Muscle layer of duodenum (tissue), 2 donors: Measurements from ENCODE around the gene INPP5A.

ENCODE experiments used
- H3K27ac ChIP-seq: one replicate; pipeline ENCODE4 v1.7.0; 2013; ENCODE audit warnings: mild to moderate bottlenecking, low read length
- H3K27me3 ChIP-seq: one replicate; pipeline ENCODE4 v1.7.0; 2013; ENCODE audit warnings: low read depth, mild to moderate bottlenecking, control low read depth, low read length
- H3K36me3 ChIP-seq, 2 donors: one replicate each; pipeline ENCODE4 v1.7.0; 2013; ENCODE audit warnings: low read length in 2 of 2, control low read depth in 1 of 2, mild to moderate bottlenecking in 1 of 2; ENCODE audit not compliant: insufficient read depth in 2 of 2, control insufficient read depth in 1 of 2
- H3K4me1 ChIP-seq, 2 donors: one replicate each; pipeline ENCODE4 v1.7.0; 2013; ENCODE audit warnings: low read length in 2 of 2, mild to moderate bottlenecking in 2 of 2, control low read depth in 1 of 2, moderate library complexity in 1 of 2; ENCODE audit not compliant: insufficient read depth in 2 of 2, control insufficient read depth in 1 of 2
- H3K4me3 ChIP-seq, 2 donors: one replicate each; pipeline ENCODE4 v1.7.0; 2013; ENCODE audit warnings: low read length in 2 of 2, low read depth in 1 of 2, mild to moderate bottlenecking in 1 of 2
- H3K9me3 ChIP-seq, 2 donors: one replicate each; pipeline ENCODE4 v1.7.0; 2013; ENCODE audit warnings: low read length in 2 of 2, control low read depth in 1 of 2, mild to moderate bottlenecking in 1 of 2; ENCODE audit not compliant: control insufficient read depth in 1 of 2
- donor health status: healthy.

Gene INPP5A

GRCh38 chr10:132809232-132810140 is 271.9 kb downstream of the INPP5A start:
- Histone ChIP-seq H3K4me3 (no peak overlapping the region), H3K9me3 (no peaks in the 10 kb centered on the region), H3K4me1 (no peaks in the 10 kb centered on the region), H3K27ac (no peak overlapping the region), H3K36me3 (no peaks in the 10 kb centered on the region), H3K27me3 (no peaks in the 10 kb centered on the region)

- no peaks in the 10 kb centered on the region for H3K27me3 ChIP-seq
- H3K9me3 ChIP-seq = no peaks in the 10 kb centered on the region
- no peak overlapping the region for H3K27ac ChIP-seq
- H3K4me1 ChIP-seq = no peaks in the 10 kb centered on the region
- no peak overlapping the region for H3K4me3 ChIP-seq
- no peaks in the 10 kb centered on the region for H3K36me3 ChIP-seq
Observed at GRCh38 chr10:132810141-132810806, 272.7 kb downstream of the INPP5A start.

- H3K9me3 ChIP-seq = no peaks in the 10 kb centered on the region
- H3K27me3 ChIP-seq = no peaks in the 10 kb centered on the region
- H3K4me3 ChIP-seq = no peak overlapping the region
- no peaks in the 10 kb centered on the region for H3K36me3 ChIP-seq
- H3K4me1 ChIP-seq = no peaks in the 10 kb centered on the region
- H3K27ac ChIP-seq = no peak overlapping the region
Observed at GRCh38 chr10:132810807-132811700, 273.5 kb downstream of the INPP5A start.

GRCh38 chr10:132811891-132812481 is 274.4 kb downstream of the INPP5A start:
- Histone ChIP-seq H3K36me3 (no peaks in the 10 kb centered on the region), H3K4me3 (no peak overlapping the region), H3K4me1 (no peaks in the 10 kb centered on the region), H3K27me3 (no peaks in the 10 kb centered on the region), H3K27ac (no peak overlapping the region), H3K9me3 (no peaks in the 10 kb centered on the region)

- H3K4me1 ChIP-seq = no peaks in the 10 kb centered on the region
- no peaks in the 10 kb centered on the region for H3K9me3 ChIP-seq
- no peak overlapping the region for H3K4me3 ChIP-seq
- H3K27ac ChIP-seq = no peak overlapping the region
- H3K36me3 ChIP-seq = no peaks in the 10 kb centered on the region
- no peaks in the 10 kb centered on the region for H3K27me3 ChIP-seq
Observed at GRCh38 chr10:132812520-132812919, 274.9 kb downstream of the INPP5A start.

GRCh38 chr10:132813001-132813401 is 275.4 kb downstream of the INPP5A start:
- Histone ChIP-seq H3K36me3 (no peaks in the 10 kb centered on the region), H3K27me3 (no peaks in the 10 kb centered on the region), H3K27ac (no peak overlapping the region), H3K4me3 (no peak overlapping the region), H3K4me1 (no peaks in the 10 kb centered on the region), H3K9me3 (peaks cover 0 to 2% of the 10 kb centered on the region in 2 donors)

GRCh38 chr10:132813560-132814468 is 276.2 kb downstream of the INPP5A start:
- no peak overlapping the region for H3K27ac ChIP-seq
- no peaks in the 10 kb centered on the region for H3K27me3 ChIP-seq
- no peak overlapping the region for H3K4me3 ChIP-seq
- peaks cover 0 to 2% of the 10 kb centered on the region in 2 donors for H3K9me3 ChIP-seq
- no peaks in the 10 kb centered on the region for H3K4me1 ChIP-seq
- H3K36me3 ChIP-seq = no peaks in the 10 kb centered on the region

- Histone ChIP-seq H3K27me3 (no peaks in the 10 kb centered on the region), H3K4me1 (no peaks in the 10 kb centered on the region), H3K36me3 (no peaks in the 10 kb centered on the region), H3K9me3 (peaks cover 0 to 3% of the 10 kb centered on the region in 2 donors), H3K4me3 (no peak overlapping the region), H3K27ac (no peak overlapping the region)
Observed at GRCh38 chr10:132814469-132814856, 276.9 kb downstream of the INPP5A start.

GRCh38 chr10:132815168-132815857 is 277.7 kb downstream of the INPP5A start:
- Histone ChIP-seq H3K9me3 (peaks cover 0 to 7% of the 10 kb centered on the region in 2 donors), H3K4me3 (no peak overlapping the region), H3K4me1 (no peaks in the 10 kb centered on the region), H3K36me3 (no peaks in the 10 kb centered on the region), H3K27ac (no peak overlapping the region), H3K27me3 (no peaks in the 10 kb centered on the region)

GRCh38 chr10:132816718-132817117 is 279.1 kb downstream of the INPP5A start:
- Histone ChIP-seq H3K4me1 (no peaks in the 10 kb centered on the region), H3K4me3 (no peak overlapping the region), H3K9me3 (peaks cover 0 to 7% of the 10 kb centered on the region in 2 donors), H3K27me3 (no peaks in the 10 kb centered on the region), H3K36me3 (no peaks in the 10 kb centered on the region), H3K27ac (no peak overlapping the region)
